Measurements from ENCODE around the gene SLC15A5.

DNA sequence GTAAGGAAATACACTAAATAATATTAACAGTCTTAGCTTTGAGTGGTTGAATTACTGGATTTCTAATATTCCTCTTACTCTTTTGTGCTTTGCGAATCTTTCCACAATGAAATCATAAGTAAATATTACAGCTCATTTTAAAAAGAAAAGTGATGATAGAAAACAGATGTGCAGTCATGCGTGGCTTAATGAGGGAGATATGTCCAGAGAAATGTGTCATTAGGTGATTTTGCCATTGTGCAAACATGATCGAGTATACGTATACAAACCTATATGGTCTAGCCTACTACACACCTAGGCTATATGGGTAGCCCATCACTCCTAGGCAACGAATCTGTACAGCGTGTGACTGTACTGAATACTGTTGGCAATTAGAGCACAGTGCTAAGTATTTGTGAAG, 59.3 kb downstream of the SLC15A5 start:
- TF ChIP-seq, protein P1, sequence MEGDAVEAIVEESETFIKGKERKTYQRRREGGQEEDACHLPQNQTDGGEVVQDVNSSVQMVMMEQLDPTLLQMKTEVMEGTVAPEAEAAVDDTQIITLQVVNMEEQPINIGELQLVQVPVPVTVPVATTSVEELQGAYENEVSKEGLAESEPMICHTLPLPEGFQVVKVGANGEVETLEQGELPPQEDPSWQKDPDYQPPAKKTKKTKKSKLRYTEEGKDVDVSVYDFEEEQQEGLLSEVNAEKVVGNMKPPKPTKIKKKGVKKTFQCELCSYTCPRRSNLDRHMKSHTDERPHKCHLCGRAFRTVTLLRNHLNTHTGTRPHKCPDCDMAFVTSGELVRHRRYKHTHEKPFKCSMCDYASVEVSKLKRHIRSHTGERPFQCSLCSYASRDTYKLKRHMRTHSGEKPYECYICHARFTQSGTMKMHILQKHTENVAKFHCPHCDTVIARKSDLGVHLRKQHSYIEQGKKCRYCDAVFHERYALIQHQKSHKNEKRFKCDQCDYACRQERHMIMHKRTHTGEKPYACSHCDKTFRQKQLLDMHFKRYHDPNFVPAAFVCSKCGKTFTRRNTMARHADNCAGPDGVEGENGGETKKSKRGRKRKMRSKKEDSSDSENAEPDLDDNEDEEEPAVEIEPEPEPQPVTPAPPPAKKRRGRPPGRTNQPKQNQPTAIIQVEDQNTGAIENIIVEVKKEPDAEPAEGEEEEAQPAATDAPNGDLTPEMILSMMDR (IDR thresholded peaks at IDR 0.05), result no peak
- TF ChIP-seq POLR2A (IDR thresholded peaks at IDR 0.05), result no peak
